ENCODE results near the gene SPACA9. TPM values are rescaled to one million over a fixed set of nuclear protein-coding genes. Genes with fewer than 3 reads are reported as not detected.

The SPACA9 gene
- total and polyA plus RNA-seq, 10 donors, result 1.1 to 5.6 (median 2.5) TPM

DNA sequence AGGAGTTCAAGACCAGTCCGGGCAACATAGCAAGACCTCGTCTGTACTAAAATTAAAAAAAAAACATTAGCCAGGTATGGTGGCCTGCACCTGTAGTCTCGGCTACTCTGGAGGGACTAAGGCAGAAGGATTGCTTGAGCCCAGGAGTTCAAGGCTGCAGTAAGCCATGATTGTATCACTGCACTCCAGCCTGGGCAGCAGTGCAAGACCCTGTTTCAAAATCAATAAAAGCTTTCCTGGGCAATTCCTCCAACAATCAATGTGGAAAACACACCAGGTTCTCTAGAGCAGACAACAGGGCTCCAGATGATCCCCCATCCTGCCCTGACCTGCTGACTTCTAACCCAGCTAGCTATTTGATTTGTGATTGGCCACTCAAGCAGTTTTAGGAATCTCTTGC lies 1.8 kb upstream of the SPACA9 start:
- TF ChIP-seq POLR2A (IDR thresholded peaks at IDR 0.05) (no peak), POLR2AphosphoS5 (IDR thresholded peaks at IDR 0.05) (no peak)
- TF ChIP-seq, protein P1, sequence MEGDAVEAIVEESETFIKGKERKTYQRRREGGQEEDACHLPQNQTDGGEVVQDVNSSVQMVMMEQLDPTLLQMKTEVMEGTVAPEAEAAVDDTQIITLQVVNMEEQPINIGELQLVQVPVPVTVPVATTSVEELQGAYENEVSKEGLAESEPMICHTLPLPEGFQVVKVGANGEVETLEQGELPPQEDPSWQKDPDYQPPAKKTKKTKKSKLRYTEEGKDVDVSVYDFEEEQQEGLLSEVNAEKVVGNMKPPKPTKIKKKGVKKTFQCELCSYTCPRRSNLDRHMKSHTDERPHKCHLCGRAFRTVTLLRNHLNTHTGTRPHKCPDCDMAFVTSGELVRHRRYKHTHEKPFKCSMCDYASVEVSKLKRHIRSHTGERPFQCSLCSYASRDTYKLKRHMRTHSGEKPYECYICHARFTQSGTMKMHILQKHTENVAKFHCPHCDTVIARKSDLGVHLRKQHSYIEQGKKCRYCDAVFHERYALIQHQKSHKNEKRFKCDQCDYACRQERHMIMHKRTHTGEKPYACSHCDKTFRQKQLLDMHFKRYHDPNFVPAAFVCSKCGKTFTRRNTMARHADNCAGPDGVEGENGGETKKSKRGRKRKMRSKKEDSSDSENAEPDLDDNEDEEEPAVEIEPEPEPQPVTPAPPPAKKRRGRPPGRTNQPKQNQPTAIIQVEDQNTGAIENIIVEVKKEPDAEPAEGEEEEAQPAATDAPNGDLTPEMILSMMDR (IDR thresholded peaks at IDR 0.05 in 8 of 11, conservative IDR thresholded peaks at IDR 0.05 in 3 of 11), result no peak
- no peak overlapping the region for H3K4me3 ChIP-seq
- peaks cover 0 to 28% (median 21%) of the 10 kb centered on the region in 6 donors for H3K4me1 ChIP-seq
- H3K9me3 ChIP-seq, result no peaks in the 10 kb centered on the region
- intact Hi-C loops (cut with DNase I; ENCODE audit: low total_unique reads), result no loop called here
- no peak for DNase-seq
- 80 to 93% (median 88%) methylated on average over 3 of the region's 3 CpGs for WGBS, 5 donors
- H3K27ac ChIP-seq, result no peak overlapping the region
- no peaks in the 10 kb centered on the region for H3K36me3 ChIP-seq
- H3K27me3 ChIP-seq (replicated peaks in 1 of 7), result no peaks in the 10 kb centered on the region

DNA sequence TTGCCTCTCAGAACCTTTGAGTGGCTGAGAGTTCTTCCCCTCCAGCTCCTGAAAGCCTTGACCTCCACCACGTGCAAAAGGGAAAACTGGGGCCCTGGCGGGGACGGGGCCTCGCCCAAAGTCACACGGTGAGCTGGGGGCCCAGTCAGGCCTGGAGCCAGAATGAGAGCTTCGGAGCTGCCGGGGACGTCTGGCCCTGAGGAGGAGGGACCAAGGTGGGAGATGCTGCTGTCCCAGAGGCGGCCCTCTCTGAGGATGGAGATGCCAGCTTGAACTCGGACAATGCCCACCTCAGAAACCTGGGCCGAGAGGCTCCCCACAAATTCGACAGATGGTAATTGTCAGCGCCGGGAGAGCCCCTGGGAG lies 1.3 kb upstream of the SPACA9 start:
- H3K27ac ChIP-seq, result no peak overlapping the region
- no peaks in the 10 kb centered on the region for H3K36me3 ChIP-seq
- H3K9me3 ChIP-seq, result no peaks in the 10 kb centered on the region
- intact Hi-C loops (cut with DNase I; ENCODE audit: low total_unique reads), result no loop called here
- WGBS, 5 donors, result 51 to 69% (median 65%) methylated on average over 13 to 14 of the region's 14 CpGs
- peaks cover 0 to 28% (median 21%) of the 10 kb centered on the region in 6 donors for H3K4me1 ChIP-seq
- DNase-seq, result no peak
- no peaks in the 10 kb centered on the region for H3K27me3 ChIP-seq (replicated peaks in 1 of 7)
- TF ChIP-seq POLR2A (IDR thresholded peaks at IDR 0.05) (no peak), POLR2AphosphoS5 (IDR thresholded peaks at IDR 0.05) (no peak)
- TF ChIP-seq, protein P1 (IDR thresholded peaks at IDR 0.05 in 8 of 11, conservative IDR thresholded peaks at IDR 0.05 in 3 of 11), result no peak
- H3K4me3 ChIP-seq, result peak overlapping the region; percentile 85 to 98 (median 96)

DNA sequence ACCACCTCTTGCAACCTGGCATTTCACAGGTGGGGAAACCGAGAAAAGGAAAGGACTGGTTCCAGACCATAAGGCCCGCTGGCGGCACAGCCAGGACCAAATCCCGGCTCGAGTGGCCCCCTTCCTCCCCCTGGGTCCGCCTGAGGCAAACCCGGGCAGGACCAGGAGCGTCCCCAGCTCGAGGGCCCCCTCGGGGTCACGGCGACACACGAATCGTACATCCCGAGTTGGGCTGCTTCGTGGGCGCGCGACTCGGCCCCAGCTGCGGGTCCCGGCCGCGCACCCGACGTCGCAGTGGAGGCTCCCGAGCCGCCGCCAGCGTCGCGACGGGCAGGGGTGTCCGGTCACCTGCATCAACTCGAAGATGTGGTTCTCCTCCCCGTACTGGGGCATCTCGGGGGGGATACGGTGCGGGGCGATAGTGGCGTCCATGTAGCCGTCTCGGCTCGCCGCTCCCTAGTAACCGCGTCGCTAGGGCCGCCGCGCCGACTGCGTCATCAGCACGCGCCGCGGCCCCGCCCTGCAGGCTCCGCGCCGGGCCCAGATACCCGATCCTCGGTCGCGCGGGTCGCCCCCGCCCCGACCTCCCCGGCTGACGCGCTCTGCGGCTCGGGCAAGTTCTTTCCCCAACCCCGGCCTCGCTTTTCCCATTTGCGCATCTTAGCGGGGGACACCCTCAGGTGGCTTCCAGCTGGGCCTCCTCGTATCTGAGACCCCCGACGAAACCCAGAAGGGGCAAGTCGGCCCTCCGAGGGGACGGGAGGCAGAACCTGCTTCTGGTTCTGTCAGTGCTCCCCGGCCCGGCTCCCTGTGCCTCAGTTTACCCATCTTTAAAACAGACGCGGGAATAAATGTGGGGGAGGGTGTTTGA lies 639 bp upstream of the SPACA9 start, which contains the start of gene AK8:
Gene AK8, minus strand, starts transcription at position 461 of the 871 bp plus-strand sequence. Its CDS starts 29 bp downstream, at position 432.
- H3K9me3 ChIP-seq, result no peaks in the 10 kb centered on the region
- H3K4me3 ChIP-seq, result peak within 1 kb of the TSS; percentile 85 to 98 (median 96)
- H3K36me3 ChIP-seq, result no peaks in the 10 kb centered on the region
- intact Hi-C loops (cut with DNase I; ENCODE audit: low total_unique reads), result no loop called here
- H3K4me1 ChIP-seq, result peaks cover 0 to 28% (median 21%) of the 10 kb centered on the region in 6 donors
- 1 to 2% (median 1%) methylated on average over 48 to 89 of the region's 89 CpGs for WGBS, 5 donors
- no peaks in the 10 kb centered on the region for H3K27me3 ChIP-seq (replicated peaks in 1 of 7)
- DNase-seq, result peak; percentile 92
- H3K27ac ChIP-seq, result peak within 1 kb of the TSS in 7 of 8 donors; percentile 29 to 85 (median 76)
- TF ChIP-seq POLR2AphosphoS5 (IDR thresholded peaks at IDR 0.05), result peak; percentile 64 to 84 (median 84)
- TF ChIP-seq, protein P1 (IDR thresholded peaks at IDR 0.05 in 8 of 11, conservative IDR thresholded peaks at IDR 0.05 in 3 of 11), result peak in 1 of 11 experiments; percentile 11
- TF ChIP-seq POLR2A (IDR thresholded peaks at IDR 0.05), result no peak
